ENCODE measurements around the gene PKHD1.

PKHD1 gene

GRCh38 chr6:51608383-51608782 lies 479.0 kb downstream of the PKHD1 start:
- DNase-seq, result no peak

- no peak for DNase-seq
Observed at GRCh38 chr6:51600514-51600913, 486.9 kb downstream of the PKHD1 start.

- DNase-seq, result no peak
Observed at GRCh38 chr6:51598171-51598570, 489.2 kb downstream of the PKHD1 start.

GRCh38 chr6:51594981-51595380 lies 492.4 kb downstream of the PKHD1 start:
- DNase-seq, result no peak

DNA sequence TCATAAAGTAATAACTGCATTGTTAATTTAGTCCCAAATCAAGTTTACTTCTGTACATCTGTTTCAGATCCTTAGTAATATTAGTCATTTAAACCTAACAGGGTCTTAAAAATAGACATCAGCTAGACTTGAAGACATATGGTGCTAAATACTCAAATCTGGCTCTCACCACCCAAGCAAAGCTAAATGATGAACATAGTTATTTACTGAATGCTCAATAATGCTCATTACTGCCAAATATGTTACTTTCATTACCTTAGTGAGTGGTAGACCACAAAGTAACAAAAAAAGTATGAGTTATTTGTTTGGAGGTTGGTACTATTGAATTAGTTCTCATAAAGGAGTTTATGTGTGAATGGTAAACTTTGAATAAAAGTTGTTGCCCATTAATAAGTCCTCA lies 502.1 kb downstream of the PKHD1 start:
- no peak for DNase-seq

DNA sequence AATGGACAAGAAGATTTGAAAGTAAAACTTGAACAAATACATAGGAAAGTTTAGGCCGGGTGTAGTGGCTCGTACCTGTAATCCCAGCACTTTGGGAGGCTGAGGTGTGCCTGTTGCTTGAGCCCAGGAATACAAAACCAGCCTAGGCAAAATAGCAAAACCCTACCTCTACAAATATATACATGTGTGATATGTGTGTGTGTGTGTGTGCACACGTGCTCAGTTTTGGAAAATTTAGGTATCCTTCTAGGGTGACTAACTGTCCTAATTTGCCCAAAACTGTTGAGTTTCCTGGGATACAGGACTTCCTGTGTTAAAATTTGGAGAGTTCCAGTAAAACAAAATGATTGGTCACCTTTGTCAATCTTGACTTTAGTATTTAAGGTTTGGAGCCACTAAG lies 503.2 kb downstream of the PKHD1 start:
- DNase-seq, result no peak

DNA sequence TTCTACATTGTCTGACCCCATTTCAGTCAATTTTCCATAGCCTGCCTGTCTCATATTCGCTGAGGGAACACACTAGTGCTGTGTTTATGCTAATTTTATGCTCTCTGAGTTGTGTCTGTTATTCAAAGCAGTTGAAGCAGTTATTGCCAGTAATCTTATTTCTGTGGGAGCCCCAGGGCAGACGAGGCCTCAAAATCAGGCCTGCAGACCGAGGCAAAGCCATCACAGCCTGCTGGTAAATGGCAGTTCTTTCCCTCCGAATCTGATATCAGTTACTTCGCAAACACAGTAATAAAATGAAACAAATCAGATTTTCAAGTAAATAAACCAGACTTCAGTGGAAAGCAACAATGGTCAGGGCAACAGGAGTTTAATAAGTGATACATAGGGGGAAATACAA lies 508.4 kb downstream of the PKHD1 start:
- no peak for DNase-seq

DNA sequence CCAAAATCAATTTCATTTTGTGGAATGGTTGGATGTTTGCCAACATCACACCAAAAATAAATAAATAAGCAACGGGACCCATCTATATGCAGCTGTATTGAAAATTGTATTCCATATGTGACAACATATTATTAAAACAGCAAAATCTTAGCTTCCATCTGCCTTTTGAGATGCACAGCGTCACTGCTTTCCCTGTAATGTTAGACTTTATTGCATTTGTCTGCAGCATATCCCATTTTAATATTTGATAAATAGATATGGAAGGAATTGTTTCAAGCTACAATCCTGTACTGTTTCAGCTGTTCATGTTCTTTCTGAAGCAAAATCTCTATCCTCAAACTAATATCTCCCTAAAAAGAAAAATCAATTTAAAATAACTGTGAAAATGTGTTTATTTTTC lies 509.1 kb downstream of the PKHD1 start:
- DNase-seq, result no peak

DNA sequence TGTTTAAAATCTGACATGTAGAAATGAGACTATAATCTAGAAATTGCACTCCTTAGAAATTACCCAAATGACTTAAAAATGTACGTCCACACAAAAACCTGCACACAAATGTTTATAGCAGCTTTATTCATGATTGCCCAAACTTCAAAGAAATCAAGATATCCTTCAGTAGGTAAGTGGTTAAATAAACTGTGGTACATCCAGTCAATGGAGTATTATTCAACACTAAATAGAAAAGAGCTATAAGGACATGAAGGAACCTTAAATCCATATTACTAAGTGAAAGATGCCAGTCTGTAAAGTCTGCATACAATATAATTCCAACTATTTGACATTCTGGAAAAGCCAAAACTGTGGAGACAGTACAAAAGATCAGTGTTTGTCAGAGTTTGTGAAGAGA lies 513.4 kb downstream of the PKHD1 start:
- no peak for DNase-seq

- DNase-seq, result no peak
Observed at GRCh38 chr6:51571168-51571567, 516.2 kb downstream of the PKHD1 start.

DNA sequence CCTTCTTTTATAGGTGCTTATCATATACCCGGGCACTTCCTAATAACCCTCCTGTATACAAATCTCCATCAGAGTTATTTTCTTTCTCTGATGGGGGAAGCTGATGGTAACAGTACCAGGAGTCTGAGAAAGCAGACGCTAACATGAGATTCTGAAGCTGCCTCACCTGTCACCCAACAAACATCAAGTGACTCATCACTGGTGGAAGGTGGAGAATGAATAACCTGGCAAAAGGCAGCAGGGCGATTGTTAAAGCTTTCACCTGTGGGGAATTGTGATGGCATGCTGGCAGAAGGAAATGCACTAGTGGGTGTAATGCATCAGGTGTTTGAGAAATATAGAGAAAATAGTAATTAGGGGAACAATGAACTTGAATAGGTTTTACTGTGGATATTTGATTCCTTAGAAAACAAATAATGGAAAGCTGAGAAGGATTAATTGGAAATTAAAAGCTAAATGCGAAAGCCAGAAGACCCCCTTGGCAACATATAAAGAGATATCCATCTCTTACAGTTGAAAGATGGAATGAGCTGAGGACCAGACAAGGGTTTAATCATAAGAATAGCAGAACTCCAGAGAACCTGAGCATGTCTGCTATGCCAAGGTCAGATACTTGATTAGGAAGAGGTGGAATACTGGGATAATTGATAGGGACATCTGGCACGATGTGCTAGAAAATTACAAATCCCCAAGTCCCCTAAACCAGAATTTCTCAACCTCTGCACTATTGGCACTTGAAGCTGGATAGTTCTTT lies 517.1 kb downstream of the PKHD1 start:
- no peak for DNase-seq

GRCh38 chr6:51569594-51569993 lies 517.8 kb downstream of the PKHD1 start:
- DNase-seq, result no peak

DNA sequence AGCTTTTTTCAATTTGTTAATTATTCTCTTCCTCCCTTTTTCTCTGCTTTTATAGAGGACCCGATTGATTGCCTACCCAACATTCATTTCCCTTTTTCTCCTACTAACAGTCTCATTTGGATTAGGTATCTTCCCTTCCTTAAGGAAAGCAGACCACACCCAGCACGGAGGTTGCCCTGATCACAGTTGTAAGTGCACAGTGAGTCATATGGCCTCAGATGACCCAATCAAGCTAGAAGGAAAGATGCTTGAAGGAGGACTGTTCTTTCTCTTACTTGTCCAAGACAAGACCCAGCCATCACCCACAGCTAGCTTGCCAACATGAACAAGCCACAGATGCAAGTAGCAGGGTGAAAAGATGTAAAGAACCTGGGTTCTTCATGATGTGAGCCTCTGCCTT lies 518.6 kb downstream of the PKHD1 start:
- DNase-seq, result no peak

GRCh38 chr6:51565472-51565871 lies 521.9 kb downstream of the PKHD1 start:
- DNase-seq, result no peak

All from T-helper 2 cell (primary cell).